ENCODE data around the gene TMEM242. TPM values are rescaled to one million over a fixed set of nuclear protein-coding genes. Genes with fewer than 3 reads are reported as not detected.

Gene TMEM242
- polyA plus RNA-seq, 1 donor: 10.2 TPM

DNA sequence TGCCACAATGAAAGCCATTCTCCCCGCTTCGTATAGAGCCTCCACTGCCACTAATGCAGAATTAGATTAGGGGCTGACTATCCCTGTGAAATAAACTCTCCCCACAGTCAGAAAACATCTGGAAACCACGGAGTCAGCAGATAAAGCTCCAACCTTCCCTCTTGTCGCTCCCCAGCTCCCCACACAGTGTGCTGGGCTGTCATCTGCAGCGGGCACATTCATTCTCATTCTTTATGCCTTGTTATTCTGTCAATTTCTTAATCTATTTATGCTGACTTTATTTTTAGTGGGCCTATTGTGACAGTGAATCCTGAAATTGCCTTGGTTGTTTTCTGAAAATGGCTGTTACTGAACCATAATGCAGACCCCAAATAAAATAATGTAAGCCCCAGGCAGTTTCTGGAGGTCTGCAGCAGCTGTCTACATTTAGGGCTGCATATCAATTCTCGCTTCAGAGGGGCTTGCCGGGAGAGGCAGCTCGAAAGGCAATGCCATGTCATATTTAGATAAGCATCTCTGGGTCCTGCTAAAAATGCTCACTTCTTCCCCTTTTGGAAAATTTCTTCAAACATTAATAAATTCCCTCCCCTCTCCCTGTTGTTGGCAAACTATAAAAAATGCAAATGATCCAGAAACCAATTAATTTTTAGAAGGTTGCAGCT lies 71.6 kb downstream of the TMEM242 start:
- no peak for DNase-seq (ENCODE audit: low read depth)

DNA sequence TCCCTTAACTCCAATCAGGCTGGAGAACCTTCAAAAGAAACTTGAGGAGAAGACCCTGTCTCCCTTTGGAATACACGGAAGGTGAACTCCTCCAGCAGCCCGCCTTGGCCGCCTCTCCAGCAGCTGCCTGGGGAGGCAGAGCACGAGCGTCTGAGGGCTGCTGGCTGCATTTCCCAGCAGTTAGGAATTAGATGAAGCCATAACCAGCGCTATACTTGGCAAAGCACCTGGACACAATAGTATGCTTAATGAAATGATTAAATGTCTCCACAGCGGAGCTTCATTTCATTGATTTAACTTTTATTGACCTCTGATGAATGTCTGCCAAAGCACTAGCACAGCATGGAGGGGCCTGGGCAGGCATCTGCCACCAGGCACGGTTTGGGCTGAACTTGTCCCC lies 73.5 kb downstream of the TMEM242 start:
- DNase-seq (ENCODE audit: low read depth): no peak

DNA sequence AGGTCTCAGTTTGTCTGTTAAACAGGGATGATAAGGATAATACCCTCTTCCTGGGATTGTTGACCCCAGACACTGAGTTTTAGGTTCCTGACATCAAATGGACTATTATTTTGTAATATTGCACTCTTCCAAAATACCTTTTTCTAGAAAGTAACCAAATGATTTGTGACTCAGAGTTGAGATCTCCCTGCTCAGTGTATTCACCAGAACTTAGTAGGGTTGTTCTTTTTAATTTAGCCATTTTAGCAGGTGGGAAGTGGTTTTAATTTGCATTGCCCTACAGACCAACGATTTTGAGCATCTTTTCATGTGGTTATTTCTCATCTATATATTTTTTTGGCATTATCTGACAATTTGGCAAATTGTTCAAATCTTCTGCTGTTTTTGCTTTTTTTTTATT lies 75.1 kb downstream of the TMEM242 start:
- DNase-seq (ENCODE audit: low read depth): no peak

DNA sequence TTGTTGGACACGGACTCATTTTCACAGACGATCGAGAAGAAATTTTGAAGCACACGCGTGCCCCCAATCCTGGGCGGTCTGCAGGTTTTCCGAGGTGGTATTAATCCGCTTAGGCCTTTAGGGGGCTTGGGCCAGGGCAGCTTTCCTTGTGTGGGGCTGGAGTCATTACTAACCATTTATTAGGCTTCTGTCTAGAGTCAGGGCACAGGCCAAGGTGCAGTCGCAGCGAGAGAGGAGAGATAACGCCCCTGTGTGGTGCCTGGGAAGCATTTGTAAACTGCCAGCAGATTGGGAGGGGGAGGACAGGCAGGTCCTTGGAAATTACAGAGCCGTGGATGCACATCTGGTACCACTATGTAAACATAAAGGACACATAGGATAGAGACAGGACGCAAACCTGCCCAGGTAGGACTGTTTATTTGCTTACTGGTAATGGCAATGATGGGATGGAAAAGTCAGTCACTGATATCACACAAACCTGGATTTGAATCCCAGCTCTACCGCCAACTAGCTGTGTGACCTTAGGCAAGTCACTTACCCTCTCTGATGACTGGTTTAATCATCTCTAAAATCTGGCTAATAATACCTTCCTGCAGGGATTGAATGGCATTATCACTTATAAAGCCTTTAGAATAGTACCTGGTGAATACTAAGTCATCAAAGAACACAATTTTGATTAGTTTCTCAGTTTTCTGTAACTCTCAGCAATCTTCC lies 76.4 kb downstream of the TMEM242 start:
- DNase-seq (ENCODE audit: low read depth): no peak

DNA sequence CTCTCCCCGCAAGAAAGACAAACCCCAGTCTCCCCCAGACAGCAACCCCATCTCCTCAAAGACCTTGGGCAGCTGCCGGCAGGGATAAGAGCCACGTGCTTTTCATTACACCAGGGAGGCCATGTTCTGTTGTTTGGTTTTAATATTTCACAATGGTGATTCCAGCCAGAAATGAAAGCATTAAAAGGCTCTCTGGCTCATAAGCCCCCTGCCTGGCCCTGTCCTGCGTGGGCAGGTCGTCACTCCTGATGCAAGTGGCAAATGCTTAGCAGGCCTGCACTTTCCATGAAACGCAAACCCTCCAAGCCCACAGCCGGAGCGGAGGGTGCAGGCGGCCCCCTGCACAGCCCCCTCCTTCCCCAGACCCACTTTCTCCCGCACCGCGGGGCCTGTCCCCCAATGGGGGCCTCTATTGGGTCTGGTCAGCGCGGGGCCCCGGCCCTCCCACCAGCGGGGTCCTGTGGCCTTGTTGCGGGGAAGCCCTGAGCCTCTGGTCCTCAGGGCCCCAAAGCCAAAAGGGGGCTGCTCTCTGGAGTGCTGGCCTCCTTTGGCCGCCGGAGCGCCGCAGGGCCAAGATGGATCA lies 77.2 kb downstream of the TMEM242 start:
- DNase-seq (ENCODE audit: low read depth): no peak

DNA sequence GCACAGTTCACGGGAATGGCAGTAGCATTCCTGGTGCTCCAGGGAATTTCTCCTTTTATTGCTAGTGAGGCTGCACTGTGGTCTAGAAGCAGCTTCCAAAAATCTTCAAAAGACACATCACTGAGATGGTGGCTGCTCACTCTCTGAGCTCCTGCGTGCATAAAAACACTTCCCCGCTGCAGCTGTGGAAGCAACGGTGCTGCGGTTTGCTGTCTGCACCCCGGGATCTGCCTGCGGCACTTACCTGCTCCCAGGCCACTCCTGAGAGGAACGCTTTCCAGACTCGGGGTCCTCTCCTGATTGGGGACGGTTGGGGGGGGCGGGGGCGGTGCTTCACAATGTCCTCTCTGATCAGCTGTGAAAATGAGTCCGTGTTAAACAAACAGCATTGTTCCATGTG lies 77.9 kb downstream of the TMEM242 start:
- DNase-seq (ENCODE audit: low read depth): no peak

DNA sequence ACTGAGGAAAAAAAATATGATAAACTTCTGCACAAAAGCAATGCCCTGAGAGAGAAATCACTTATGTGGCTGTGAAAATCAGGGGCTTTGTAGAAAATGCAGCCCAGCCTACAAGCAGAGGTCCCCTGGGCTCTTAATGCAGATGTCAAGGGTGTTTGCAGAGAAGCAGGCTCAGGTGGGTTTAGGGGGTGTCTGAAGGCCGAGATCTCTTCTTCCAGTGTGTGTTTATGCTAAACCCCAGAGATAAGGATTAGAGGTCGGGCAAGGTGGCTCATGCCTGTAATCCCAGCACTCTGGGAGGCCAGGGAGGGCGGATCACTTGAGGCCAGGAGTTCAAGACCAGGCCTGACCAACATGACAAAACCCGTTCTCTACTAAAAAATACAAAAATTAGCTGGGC lies 78.5 kb downstream of the TMEM242 start:
- no peak for DNase-seq (ENCODE audit: low read depth)

DNA sequence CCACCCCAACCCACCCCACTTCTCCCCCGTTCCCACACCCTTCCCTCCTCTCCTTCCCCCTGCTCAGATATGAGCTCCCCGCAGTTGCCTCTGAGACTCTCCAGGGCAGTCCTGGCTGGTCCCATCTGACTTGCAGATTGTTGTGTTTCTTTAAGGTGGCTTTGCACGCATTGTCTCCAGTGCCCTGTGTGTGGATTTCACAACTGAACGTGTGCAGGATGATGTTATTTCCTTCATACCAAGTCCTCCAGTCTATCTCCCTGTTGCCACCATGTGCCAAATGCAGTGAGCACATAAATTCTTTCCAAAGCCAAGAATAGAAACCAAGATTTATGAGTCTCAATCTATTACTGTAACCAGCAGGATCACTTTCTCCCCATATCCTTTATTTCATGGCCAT lies 79.1 kb downstream of the TMEM242 start:
- DNase-seq (ENCODE audit: low read depth): no peak

DNA sequence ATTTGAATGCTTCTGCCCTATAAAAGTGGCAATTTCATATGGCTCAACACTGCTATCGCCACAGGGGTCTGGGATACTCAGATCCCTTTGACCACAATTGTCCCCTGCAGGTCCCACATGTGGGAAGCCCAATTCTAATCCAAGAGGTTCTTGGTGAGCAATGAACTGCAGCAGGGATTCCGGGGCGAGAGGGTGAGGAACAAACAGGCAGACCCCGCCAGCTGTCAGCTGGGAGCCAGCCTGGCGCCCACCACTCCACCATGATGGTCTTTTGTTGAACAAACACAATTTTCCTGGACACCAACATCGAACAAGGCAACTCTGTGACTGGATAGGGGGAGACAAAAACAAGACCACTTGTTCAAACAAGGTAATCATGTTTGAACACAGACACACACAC lies 80.5 kb downstream of the TMEM242 start:
- DNase-seq (ENCODE audit: low read depth): no peak

DNA sequence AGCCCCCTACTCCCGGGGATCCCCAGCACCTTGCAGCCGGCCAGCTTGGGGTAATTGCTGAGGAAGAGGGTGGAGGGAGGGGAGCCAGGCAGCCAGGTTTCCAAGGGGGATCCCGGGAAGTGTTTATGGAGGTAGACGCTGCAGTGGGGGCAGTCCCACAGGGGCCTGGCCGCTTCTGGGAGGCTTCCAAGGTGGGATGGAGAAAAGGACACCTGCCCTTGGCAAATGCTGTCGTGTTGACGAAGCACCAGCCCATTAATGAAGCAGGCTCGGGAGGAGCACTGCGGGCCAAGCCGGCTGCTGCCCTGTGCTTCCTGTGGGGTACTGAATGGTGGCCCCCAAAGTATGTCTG lies 82.4 kb downstream of the TMEM242 start:
- DNase-seq (ENCODE audit: low read depth): no peak

DNA sequence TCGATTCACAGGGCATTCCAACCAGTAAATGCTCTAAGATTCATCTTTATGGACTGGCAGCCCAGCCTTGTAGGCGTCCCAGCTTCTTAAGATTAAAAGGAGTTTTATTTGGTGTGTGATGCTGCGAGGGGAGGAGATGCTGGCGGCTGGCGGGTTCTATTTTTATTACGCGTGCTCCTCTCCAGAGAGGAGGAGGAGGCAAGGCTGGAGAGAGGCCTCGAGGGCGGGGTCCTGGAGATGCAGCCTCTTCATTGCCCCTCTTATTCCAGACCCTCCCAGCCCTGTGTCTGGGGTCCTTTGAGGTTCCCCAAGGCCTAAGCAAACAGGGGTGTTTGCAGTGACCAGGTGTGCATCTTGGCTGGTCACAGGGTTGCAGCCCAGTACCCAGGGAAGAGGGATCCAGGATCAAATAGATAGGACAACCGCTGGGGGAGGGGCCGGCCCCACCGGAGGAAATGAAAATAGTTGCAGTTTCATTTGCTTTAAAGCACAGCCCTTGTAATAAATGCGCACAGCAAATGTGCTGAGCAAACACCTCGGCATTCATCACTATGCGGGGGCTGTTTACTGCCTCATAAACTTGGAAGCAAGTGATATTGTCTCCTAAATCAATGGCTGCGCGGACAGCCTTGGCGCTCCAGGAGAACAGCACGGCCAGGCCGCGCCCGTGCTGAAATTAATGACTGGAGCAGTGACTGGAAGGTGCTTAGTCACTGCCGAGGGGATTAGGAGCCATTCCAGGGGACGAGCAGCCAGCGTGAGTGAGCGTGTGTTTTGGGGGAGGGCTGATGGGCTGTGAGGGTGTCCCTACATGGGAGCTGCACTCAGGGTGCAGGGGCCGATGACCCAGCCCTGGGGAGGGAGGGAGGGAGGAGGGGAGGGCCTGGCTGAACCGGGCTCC lies 83.0 kb downstream of the TMEM242 start:
- DNase-seq (ENCODE audit: low read depth): no peak

DNA sequence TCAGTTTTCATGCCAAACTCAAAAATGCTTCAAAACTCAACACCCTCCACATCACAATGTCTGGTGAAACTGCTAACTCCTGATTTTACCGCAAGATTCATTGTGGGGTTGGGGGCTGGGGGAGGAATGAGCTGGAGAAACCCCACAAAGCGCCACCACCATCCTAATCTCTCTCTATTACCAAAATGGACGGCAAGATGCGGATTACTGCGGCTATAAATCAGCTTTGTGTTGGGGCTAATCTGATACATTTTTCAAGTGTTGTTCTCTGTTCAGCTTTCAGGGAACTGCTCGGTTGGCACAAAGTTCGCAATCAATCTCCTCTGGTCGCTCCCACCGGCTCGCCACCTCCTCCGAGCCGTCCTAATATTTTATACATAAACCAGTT lies 83.7 kb downstream of the TMEM242 start:
- no peak for DNase-seq (ENCODE audit: low read depth)

Other genes starting within 250 kb of the TMEM242 start
- 4.1 TPM for gene ZDHHC14, start 57.7 kb upstream of the TMEM242 start, polyA plus RNA-seq (ENCODE audit: insufficient read length)

All from forelimb muscle (tissue), 1 donor.